Measurements from ENCODE around the gene LYZ.

Gene LYZ

GRCh38 chr12:69331909-69332684 is 16.1 kb upstream of the LYZ start:
- no peak for TF ChIP-seq CTCF (IDR thresholded peaks at IDR 0.05; ENCODE audit: insufficient read depth, low read depth, low read length, missing control alignments)
- peak; percentile 7 for DNase-seq (ENCODE audit: low read depth)
- no peak overlapping the region for H3K4me3 ChIP-seq (ENCODE audit: low read length)

GRCh38 chr12:69332815-69333358 is 15.3 kb upstream of the LYZ start:
- no peak overlapping the region for H3K4me3 ChIP-seq (ENCODE audit: low read length)
- no peak for TF ChIP-seq CTCF (IDR thresholded peaks at IDR 0.05; ENCODE audit: insufficient read depth, low read depth, low read length, missing control alignments)
- DNase-seq (ENCODE audit: low read depth): no peak

GRCh38 chr12:69334158-69334557 is 14.0 kb upstream of the LYZ start:
- H3K4me3 ChIP-seq (ENCODE audit: low read length): no peak overlapping the region
- TF ChIP-seq CTCF (IDR thresholded peaks at IDR 0.05; ENCODE audit: insufficient read depth, low read depth, low read length, missing control alignments): no peak
- no peak for DNase-seq (ENCODE audit: low read depth)

- no peak overlapping the region for H3K4me3 ChIP-seq (ENCODE audit: low read length)
- TF ChIP-seq CTCF (IDR thresholded peaks at IDR 0.05; ENCODE audit: insufficient read depth, low read depth, low read length, missing control alignments): no peak
- DNase-seq (ENCODE audit: low read depth): no peak
Observed at GRCh38 chr12:69337311-69338090, 10.7 kb upstream of the LYZ start.

- no peak overlapping the region for H3K4me3 ChIP-seq (ENCODE audit: low read length)
- no peak for TF ChIP-seq CTCF (IDR thresholded peaks at IDR 0.05; ENCODE audit: insufficient read depth, low read depth, low read length, missing control alignments)
- DNase-seq (ENCODE audit: low read depth): no peak
Observed at GRCh38 chr12:69338120-69338859, 9.9 kb upstream of the LYZ start.

- no peak for TF ChIP-seq CTCF (IDR thresholded peaks at IDR 0.05; ENCODE audit: insufficient read depth, low read depth, low read length, missing control alignments)
- no peak for DNase-seq (ENCODE audit: low read depth)
Observed at GRCh38 chr12:69338936-69339335, 9.2 kb upstream of the LYZ start.

More at GRCh38 chr12:69338936-69339335, 9.2 kb upstream of the LYZ start:
- no peak overlapping the region for H3K4me3 ChIP-seq (ENCODE audit: low read length)
